HG02885 (cell line): Measurements from ENCODE around the gene NUDT16L1.
"Not testable (repeated sequence)": the region's sequence is repeated elsewhere in the genome, so short reads cannot be mapped to it uniquely, and the experiment has no call there.

ENCODE experiments used
- ATAC-seq: cut with Tn5 transposase; IDR thresholded peaks from one replicate; pipeline ENCODE4 v1.9.1; 2021; ENCODE audit warnings: mild to moderate bottlenecking; ENCODE audit not compliant: unreplicated experiment, poor library complexity

Gene NUDT16L1

DNA sequence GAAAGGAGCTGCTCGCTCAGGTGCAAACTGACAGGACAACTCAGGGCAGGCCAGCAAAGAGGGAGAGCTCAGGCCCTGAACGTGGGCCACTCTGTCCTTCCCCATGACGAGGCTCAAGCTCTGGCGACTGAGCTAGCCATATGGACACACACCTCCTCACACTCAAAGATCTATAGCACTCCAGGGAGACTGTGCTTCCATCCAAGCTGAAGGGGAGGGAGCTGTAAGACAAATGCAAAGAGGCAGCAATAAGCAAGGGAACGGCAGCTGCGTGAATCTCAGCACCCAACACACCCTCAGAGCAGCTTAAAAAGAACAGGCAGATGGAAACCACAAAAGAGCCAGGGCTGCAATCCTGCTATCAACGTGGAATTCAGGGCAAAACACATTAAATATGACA, 13.5 kb downstream of the NUDT16L1 start:
- no peak for ATAC-seq

DNA sequence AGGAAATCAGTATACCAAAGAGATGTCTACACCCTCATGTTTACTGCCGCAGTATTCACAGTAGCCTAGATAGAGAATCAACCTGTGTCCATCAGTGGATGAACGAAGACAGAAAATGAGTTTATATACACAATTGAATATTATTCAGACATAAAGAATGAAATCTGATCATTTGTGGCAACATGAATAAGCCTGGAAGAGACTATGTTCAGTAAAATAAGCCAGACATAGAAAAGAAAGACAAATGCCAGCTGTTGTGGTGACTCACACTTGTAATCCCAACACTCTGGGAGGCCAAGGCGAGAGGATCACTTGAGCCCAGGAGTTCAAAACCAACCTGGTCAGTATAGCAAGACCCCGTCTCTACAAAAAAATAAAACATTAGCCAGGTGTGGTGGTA, 16.1 kb downstream of the NUDT16L1 start:
- no peak for ATAC-seq

DNA sequence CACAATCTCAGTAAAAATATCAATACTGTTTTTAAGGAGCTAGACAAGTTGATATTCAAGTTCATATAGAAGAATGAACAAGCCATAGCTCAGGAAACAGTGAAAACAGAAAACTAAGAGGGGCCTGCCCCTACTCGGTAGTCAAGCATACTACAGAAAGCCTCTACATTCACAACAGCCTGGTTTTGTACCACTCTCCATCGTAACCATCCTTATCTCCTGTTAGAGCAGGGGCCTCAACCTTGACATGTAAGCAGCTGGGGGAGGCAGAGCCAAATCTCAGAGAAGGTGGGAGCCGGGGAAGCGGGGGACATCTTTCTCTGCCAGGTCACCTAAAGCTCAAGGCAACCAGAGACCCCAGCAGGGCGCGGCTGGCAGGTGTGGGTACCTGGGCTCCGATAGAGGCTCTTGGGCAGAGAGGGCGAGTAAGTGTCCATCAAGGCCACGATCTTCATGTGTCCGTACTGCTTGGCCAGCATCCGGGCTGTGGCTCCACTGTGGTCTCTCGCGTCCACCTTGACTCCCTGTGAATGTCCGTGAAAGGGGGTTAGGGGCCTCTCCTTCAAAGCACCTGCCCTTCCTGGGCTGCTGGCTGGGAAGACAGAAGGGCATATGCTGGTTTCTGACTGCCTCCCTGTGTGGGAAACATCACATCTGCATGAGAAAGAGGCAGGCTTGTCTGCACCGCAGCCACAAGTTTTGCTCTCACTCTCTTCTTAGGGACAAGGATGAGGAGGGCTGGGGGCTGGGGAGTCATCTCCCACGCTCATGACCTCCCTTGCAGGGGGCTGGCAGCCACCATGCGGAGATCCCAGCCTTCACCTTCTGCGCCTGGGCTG, 20.5 kb downstream of the NUDT16L1 start:
- no peak for ATAC-seq

DNA sequence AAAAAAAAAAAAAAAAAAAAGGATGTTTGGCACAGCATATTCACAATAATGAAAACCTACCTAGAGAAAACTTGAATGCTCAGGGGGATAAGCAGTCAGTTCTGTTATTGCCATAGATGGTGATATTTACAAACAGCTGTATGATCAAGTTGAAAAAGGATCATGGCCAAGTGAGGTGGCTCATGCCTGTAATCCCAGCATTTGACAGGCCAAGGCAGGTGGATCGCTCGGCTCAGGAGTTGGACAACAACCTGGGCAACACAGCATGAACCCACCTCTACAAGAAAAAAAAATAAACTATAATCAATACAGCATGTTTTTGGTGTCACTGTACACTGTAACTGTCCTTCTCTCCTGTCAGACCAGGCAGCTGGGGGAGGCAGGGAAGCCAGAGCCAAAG, 21.6 kb downstream of the NUDT16L1 start:
- no peak for ATAC-seq

DNA sequence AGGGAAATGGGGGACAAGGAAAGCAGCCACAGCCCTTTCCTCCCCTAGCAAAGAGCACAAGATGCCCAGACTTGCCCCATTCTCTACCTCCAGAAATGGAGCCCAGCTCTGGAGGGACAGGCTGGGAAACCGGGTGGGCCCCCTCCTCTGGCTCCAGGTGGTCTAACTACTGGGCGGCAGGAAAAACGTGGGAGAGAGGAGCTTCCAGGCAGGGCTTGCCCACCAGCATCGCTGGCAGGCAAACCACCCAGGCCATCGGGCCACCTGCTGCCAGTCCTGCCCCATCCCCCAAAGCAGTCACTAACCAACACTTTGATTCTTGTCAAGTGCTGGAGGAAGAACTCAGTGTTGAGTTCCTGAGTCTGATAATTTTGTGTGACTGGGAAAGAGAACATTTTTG, 25.1 kb downstream of the NUDT16L1 start:
- no peak for ATAC-seq

DNA sequence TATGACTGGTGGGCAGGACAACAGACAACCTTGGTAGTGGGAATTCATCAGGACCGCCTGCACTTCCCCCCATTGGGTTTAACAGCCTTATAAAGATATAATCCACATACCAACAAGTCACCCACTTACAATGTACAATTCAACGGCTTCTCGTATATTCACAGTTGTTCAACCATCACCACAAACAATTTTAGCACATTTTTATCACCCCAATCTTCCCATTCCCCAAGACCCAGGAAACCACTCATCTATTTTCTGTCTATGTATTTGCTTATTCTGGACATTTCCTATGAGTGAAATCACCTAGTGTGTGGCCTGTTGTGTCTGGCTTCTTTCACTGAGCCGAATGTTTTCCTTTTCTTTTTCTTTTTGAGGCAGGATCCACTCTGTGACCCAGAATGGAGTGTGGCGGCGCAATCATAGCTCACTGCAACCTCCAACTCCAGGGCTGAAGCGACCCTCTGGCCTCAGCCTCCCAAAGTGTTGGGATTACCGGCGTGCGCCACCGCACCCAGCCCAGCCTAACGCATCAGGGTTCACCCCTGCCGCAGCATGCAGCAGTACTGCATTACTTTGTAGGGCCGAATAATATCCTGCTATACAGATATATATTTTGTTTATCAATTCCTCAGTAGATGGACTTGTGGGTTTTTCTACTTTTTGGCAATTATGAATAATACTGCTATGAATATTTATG, 29.9 kb downstream of the NUDT16L1 start:
- no peak for ATAC-seq

DNA sequence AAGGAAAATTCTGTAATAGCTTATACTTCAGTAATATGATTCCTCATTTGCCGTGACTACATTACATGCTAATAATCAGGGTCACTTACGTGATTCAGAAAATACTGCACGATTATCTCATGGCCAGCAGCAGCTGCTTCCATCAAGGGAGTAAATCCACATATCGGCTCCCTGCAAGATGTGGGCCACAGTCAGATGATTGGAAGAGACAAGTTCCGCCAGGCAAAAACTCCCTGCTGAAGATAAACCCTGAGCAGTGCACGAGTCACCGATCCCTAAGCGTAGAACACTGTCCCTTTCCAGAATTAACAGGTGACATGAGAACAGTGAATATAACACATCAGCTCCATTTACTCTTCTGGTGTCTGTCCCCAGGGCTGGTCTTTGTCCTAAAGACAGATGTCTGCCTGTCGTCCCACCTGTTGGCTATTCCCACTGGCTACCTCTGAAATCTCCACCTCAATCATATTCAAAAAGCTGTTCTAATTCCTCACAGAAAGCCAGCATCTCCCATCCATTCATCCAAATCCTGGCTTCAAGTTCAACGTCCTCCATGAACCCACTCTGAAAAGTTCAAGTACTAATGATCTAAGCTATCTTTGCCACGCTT, 31.4 kb downstream of the NUDT16L1 start:
- no peak for ATAC-seq

DNA sequence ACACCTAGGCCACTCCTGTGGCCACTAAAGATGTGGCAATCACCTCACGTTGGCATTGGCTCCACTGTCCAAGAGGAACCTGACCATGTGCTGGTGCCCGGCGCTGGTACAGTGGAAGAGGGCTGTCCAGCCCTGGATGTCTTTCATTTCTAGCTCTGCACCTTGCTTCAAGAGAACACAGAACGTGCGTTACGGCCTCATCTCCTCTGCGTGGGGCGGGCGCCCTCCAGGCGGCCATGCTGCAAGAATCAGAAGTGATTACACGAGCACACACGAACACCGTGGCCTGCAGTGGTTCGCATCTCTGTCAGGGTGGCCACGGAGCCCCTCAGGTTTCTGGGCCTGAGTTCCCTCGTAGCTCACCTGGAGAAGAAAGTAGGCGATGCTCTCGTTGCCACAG, 33.3 kb downstream of the NUDT16L1 start:
- ATAC-seq, result no peak

DNA sequence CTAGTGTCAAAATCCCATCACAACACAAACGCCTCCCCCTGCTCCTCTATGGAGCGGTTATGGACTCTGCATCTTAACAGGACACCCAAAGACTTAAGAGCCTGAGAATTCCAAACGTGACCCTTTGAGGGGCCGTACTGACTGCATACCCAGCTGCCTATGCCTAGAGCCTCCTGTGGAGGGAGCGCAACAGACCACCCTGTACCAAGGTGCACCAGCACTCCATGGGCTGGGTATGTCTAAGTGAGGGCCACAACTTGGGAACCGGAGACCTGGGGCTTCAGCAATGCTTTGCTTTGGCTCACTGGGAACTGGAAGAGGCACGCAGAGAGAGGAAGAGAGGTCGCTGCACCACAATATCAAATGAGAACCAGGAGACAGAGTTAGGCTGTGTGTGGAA, 35.3 kb downstream of the NUDT16L1 start:
- ATAC-seq, result no peak

DNA sequence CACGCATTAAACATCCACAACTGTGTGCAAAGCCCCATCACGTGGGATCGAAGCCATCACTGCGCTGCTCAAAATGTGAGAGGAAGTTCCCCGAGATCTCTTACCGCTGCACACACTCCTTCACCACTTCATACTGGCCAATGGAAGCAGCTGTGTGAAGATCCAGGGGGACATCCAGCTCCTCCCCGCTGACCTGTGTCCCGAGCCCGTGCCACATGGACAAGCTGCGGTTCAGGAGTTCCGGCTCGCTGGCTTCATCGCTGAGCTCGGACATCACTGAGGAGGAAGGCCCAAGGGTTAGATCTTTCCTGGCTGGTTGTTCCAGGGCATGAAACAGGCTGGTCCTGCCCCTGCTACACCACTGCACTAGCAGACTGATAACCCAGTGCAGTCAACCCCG, 36.5 kb downstream of the NUDT16L1 start:
- no peak for ATAC-seq

DNA sequence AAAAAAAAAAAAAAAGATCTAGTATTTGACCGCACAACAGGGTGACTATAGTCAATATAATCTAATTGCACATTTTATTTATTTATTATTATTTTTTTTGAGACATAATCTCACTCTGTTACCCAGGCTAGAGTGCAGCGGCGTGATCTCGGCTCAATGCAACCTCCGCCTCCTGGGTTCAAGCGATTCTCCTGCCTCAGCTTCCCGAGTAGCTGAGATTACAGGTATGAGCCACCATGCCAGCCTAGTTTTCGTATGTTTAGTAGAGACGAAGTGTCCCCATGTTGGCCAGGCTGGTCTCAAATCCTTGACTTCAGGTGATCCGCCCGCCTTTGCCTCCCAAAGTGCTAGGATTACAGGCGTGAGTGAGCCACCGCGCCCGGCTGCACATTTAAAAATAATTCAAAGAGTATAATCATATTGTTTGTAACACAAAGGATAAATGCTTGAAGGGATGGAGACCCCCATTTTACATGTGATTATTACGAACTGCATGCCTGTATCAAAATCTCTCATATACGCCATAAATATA, 39.9 kb downstream of the NUDT16L1 start:
- ATAC-seq, result no peak

DNA sequence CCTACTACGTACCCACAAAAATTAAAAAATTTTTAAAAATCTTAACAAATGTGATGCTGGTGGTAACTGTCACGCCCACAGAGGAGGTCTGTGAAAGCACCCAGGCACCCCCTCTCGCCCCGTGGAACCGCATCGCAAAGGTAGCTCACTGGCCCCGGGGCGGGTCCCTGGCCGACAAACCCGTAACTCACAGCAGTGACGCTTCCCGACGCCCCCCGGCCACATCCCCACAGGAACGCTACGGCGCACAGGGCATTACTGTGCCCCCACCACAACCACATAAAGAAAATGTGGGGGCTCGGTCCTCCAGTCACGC, 40.3 kb downstream of the NUDT16L1 start:
- ATAC-seq, result no peak

DNA sequence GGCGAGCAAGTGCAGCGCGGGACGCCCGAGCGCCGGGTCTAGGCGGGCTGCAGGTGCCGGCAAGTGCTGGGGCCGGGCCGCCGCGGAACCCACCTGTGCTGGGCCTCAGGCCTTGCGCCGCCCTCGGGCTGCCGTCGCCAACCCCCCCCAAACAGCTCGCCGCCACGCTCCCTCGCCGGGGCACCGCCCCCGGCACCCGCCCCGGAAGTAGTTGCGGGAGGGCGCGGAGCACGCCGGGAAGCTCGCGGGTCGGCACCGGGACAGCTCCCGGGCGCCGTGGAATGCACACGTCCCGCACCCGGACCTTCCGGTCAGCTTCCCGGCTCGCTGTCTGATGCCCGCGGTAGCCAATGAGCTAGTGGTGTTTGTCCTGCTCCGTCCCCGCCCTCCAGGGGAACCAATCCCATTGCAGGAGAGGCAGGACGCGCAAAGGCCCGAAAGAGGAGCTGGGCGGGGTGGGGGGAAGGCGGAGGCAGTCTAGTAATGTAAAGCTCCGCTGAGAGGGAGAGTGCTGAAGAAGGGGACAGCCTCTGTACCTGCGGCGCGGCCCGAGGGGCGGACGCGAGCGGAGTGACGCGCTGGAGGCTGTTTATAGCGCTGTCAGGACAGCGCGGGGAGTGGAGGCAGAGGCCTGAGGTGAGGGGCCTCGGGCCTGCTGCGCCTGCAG, 40.8 kb downstream of the NUDT16L1 start, which contains the start of the genes ANKS3 and DNAAF8:
ANKS3 (minus strand) TSS at position 209 of the 667 bp plus-strand sequence. CDS start 4,122 bp downstream, outside the sequence.
DNAAF8 (plus strand) TSS at position 475 of the 667 bp plus-strand sequence. CDS start 1,978 bp downstream, outside the sequence.
- peak; percentile 79 for ATAC-seq

DNA sequence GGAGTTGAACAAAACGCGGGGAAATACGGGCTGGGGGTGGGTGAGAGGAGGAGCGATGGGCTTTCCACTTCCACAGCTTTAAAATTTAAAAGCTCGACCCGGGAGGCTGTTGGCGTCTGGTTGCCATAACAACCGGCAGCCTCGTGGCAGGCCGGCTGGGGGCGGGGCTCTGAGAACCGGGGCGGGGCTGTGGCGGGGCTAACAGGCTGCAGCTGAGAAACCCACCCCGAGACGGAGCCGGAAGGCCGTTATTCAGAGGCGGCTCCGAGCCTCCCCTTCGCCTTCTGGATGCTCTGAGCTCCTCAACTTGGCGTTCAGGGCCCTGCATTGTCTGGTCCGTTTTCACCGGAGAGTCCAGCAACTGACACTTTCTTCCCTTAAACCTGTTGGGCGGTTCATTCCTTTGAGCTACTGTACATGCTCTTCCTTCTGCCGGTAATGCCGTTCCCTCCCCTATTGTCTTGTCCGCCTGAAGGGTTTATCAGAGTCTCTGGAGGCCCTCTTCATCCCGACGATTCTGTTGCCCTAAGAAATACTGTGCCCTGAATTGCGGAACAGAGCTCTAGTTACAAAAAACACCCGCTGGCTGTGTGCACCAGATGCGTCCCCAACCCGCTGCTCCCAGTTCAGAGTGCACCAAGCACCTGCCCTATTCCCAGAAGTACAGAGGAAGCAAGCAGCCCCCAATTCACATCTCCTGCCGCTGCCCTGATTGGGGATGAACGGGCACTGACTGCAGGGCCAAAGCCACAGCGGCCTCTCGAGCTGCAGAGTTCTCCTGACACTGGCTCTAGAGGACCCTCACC, 41.6 kb downstream of the NUDT16L1 start:
- ATAC-seq, result peak; percentile 67

DNA sequence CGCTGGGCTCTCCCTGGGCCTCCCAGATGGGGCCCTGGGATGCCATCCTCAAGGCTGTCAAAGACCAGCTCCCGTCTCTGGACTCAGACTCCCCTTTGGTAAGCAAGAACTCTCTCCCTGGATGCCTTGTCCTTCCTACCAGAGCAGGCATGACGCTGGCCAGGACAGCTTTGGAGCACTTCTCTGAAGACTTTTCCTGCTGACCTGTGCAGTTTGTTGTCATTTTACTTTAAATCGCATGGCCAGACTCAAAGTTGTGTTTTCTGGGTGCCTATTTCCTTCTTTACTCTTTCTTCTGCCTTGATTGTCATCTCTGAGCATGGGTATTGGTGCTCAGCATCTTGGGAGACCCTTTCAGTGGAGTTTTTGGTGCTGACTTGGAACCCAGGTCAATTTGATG, 43.2 kb downstream of the NUDT16L1 start:
- no peak for ATAC-seq

DNA sequence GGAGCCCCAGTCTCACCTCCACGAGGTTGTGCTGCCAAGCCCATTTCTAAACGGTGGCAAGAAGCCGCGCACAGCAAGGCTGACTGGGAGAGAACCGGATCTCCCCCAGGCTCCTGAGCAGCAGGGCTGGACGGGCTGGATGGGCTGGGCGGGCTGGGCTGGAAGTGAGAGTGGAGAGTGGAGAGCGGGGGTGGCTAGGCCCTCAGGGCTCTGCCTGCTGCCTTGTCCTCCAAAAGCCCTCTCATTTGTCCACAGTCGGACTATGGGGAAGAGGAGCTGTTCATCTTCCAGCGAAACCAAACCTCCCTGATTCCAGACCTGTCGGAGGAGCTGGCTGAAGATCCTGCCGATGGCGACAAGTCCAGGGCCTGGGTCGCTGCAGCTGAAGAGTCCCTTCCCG, 44.2 kb downstream of the NUDT16L1 start:
- no peak for ATAC-seq

DNA sequence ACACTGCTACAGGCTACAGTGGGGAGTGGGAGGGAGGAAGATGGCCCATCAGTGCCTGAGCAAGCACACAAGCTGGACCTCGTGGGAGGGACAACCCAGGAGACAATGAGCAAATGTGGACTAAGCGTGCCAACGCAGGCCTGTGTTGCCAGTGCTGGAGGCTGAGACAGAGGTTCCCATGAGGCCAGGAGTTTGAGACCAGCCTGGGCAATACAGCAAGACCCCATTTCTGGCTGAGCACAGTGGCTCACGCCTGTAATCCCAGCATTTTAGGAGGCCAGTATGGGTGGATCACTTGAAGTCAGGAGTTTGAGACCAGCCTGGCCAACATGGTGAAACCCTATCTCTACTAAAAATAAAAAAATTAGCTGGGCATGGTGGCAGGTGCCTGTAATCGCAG, 45.0 kb downstream of the NUDT16L1 start:
- not testable (repeated sequence) for ATAC-seq

DNA sequence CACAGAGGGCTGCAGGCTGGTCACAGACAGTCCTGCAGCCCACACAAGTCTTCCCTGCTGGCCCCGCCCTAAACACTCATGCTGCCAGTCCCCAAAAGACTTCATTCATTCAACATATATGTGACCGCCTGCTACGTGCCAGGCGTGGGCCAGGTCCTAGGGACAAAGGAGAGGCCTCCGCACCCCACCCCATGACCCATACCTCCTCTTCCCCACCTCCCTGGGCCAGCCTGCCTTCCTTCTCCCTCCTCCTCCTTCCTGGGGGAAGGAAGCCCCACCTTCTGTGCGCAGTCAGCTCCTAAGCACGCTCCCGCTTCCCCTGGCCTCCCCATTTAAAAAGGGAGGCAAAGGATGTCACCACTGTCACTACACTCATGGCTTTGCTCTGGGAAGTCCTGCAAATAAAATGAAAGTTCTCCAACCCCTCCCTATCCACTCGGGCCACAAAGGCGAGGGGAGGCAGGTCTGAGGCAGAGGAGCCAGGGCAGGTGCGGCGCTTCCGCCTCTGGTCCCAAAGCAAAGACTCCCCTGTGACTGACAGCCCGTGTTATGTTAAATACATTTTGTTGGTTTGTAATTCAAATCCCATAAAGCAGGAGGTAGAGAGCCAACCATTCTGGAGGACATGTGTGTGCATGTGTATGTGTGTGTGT, 50.0 kb downstream of the NUDT16L1 start:
- no peak for ATAC-seq

DNA sequence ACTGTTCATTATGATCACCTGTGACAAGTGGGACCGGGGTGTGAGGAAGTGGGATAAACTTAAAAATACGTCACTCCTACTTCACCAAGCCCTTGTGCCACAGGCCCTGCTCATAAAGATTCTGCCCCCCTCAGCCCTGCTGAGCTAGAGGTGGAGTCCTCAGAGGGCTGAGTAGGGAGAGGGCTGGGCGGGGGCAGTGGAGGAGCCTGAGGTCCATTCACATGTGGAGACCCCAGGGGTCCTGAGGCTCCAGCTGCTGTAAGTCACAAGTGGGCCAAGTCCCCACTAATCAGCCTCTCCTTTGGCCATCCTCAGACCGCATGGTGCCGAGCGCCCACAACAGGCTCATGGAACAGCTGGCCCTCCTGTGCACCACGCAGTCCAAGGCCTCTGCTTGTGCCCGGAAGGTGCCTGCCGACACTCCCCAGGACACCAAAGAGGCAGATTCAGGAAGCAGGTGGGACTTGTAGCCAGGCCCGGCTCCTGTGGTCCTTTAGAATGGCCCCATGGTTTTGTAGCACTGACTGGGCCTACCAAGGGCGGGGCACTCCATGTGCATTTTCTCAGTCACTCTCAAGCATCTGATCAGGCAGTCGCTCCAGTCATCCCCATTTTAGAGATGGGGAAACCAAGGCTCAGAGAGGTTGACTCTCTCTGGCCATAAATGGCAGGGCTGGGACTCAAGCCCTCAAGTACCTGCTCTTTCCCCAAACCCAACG, 51.4 kb downstream of the NUDT16L1 start:
- ATAC-seq, result no peak
